A549 treated with CpdA at 1 μM for 4 hours (cell line): Measurements from ENCODE around the gene ADH4. TPM values are rescaled to one million over a fixed set of nuclear protein-coding genes. Genes with fewer than 3 reads are reported as not detected.

ENCODE experiments used
- total RNA-seq: library from RNA; stranded (reverse); fragments of 200-300 nt; extraction: Qiagen RNA extraction; gene quantifications from 5 replicates; pipeline ENCODE4 v1.2.3, GENCODE V29; 2022; ENCODE audit warnings: low read depth

ADH4 gene
- not detected in 5 replicates for total RNA-seq

DNA sequence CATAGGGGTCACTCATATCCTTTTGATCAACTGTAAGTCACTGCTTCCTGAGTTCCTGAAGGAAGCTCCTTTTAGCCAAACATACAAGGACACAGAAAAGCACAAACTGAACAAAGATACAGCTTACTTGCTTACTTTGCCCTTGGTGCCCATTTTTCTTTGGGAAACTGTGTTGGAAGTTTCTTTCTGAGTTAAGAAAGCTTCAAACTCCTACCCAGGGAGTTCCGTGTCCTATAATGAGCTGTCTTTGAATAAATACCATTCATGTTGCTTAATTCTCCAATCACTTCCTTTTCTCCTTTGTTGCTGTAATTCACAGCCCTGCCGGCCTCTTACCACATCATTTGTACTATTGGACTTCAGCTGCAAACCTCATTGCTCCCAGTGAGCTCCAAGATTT is at the start of gene ADH4:
ADH4 (minus strand) TSS at position 228 of the 400 bp plus-strand sequence; CDS start at position 153, 75 bp downstream.

DNA sequence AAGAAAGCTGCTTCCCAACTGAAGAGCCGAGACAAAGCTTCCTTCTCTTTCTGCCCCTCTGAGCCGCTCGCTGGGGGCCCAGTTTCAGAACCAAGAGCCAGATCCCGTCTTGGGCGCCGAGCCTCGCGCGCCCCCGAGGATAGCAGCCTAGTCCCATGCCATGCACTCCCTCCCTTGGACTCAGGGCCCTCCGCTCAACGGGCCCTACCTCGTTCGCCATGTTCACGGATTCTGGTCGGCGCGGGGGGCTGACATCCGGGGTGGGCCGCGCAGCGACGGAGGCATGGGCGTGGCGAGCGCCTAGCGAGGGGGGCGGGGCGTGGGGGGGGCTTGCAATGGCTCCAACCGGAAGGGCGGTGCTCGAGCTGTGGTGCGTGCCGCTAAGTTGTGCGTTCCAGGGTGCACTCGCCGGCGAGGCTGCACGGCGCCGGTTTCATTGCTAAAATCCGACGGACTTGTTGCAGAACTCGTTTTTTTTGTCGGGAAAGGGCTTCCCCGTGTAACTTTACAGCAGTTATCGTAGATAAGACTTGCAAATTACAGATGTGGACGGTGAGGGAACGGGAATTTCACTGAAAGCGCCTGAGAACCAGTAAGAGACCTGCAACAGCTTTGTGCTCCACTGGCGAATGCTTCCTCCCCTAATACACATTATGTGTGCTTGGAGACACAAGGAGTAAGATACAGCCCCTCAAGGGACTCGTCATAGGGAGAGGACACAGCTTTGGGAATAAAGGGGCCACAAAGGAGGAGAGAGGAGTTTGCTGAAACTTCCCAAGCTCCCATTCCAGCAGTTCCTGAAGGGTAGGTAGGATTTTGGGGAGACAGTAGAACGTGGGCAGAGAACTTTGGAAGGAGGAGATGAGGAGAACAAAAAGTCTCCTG is 55.4 kb downstream of the ADH4 start, which contains the start of gene ADH5:
ADH5 (minus strand) TSS at position 308 of the 885 bp plus-strand sequence; CDS start at position 220, 88 bp downstream.

Other genes starting within 250 kb of the ADH4 start
- 83.9 to 186 TPM (median 89.6 TPM) in 5 replicates for gene EIF4E, start 215.2 kb downstream of the ADH4 start, total RNA-seq
- 48.1 to 59.8 TPM (median 53.9 TPM) in 5 replicates for gene METAP1, start 148.6 kb downstream of the ADH4 start, total RNA-seq
- gene ADH5, start 55.5 kb downstream of the ADH4 start, total RNA-seq, result 97.0 to 143 TPM (median 105 TPM) in 5 replicates
- gene ADH6, start 74.9 kb upstream of the ADH4 start, total RNA-seq, result not detected in 5 replicates
- gene ADH1A, start 146.7 kb upstream of the ADH4 start, total RNA-seq, result not detected in 5 replicates
- not detected in 5 replicates for gene ADH1B, start 177.1 kb upstream of the ADH4 start, total RNA-seq
- gene ADH1C, start 208.4 kb upstream of the ADH4 start, total RNA-seq, result not detected in 5 replicates